Astrocyte of the hippocampus (primary cell): Measurements from ENCODE around the gene MAG.

Experiments
- DNase-seq: peaks from one replicate; pipeline ENCODE4 v3.0.0; 2011; ENCODE audit warnings: low read depth, low spot score

MAG gene

GRCh38 chr19:35315883-35316282 lies 23.9 kb downstream of the MAG start:
- DNase-seq, result no peak

GRCh38 chr19:35316560-35316959 lies 24.6 kb downstream of the MAG start:
- DNase-seq, result no peak

- DNase-seq, result no peak
These were observed 25.6 kb downstream of the MAG start for GRCh38 chr19:35317464-35318043.

GRCh38 chr19:35318679-35319448 lies 26.9 kb downstream of the MAG start:
- peak; percentile 35 for DNase-seq

- DNase-seq, result no peak
These were observed 28.2 kb downstream of the MAG start for GRCh38 chr19:35320065-35320713.

GRCh38 chr19:35321291-35321690 lies 29.3 kb downstream of the MAG start:
- no peak for DNase-seq

GRCh38 chr19:35322014-35322413 lies 30.1 kb downstream of the MAG start:
- no peak for DNase-seq

- DNase-seq, result no peak
These were observed 35.7 kb downstream of the MAG start for GRCh38 chr19:35327642-35328041.

- DNase-seq, result no peak
These were observed 36.9 kb downstream of the MAG start, which contains the start of gene CD22 for GRCh38 chr19:35328851-35329285. Gene CD22, plus strand, starts transcription at chr19:35329187. Its CDS starts 2,854 bp downstream, at chr19:35332041.

- DNase-seq, result no peak
These were observed 37.4 kb downstream of the MAG start for GRCh38 chr19:35329323-35329722.

- no peak for DNase-seq
These were observed 38.5 kb downstream of the MAG start for GRCh38 chr19:35330475-35330874.

- DNase-seq, result no peak
These were observed 39.7 kb downstream of the MAG start for GRCh38 chr19:35331551-35332214.

GRCh38 chr19:35332817-35333216 lies 40.9 kb downstream of the MAG start:
- no peak for DNase-seq

- DNase-seq, result no peak
These were observed 42.3 kb downstream of the MAG start for GRCh38 chr19:35334144-35334753.

GRCh38 chr19:35336166-35336955 lies 44.4 kb downstream of the MAG start:
- DNase-seq, result no peak

- DNase-seq, result no peak
These were observed 45.4 kb downstream of the MAG start for GRCh38 chr19:35337097-35337983.

- DNase-seq, result no peak
These were observed 46.0 kb downstream of the MAG start for GRCh38 chr19:35337984-35338296.

- DNase-seq, result no peak
These were observed 48.5 kb downstream of the MAG start for GRCh38 chr19:35340431-35340830.

- no peak for DNase-seq
These were observed 49.0 kb downstream of the MAG start for GRCh38 chr19:35341006-35341405.

- no peak for DNase-seq
These were observed 49.7 kb downstream of the MAG start for GRCh38 chr19:35341565-35342225.
